GM12892 (cell line): Measurements from ENCODE around the gene WNT3A.

Source experiments
- POLR2A ChIP-seq: IDR thresholded peaks from 2 replicates; pipeline ENCODE4 v1.6.1; 2011; ENCODE audit warnings: low read depth, low read length, control low read depth
- POLR2AphosphoS5 ChIP-seq: IDR thresholded peaks from 2 replicates; pipeline ENCODE4 v1.6.1; 2011; ENCODE audit warnings: low read depth, low read length, control low read depth

GRCh38 chr1:228032041-228032440 is 25.2 kb downstream of the WNT3A start:
- TF ChIP-seq POLR2A (no peak), POLR2AphosphoS5 (no peak)
